IgD-negative memory B cell (primary cell): ENCODE measurements around the gene ALOX15. TPM values are rescaled to one million over a fixed set of nuclear protein-coding genes. Genes with fewer than 3 reads are reported as not detected.
"Not testable (repeated sequence)": the region's sequence is repeated elsewhere in the genome, so short reads cannot be mapped to it uniquely, and the experiment has no call there.

Experiments
- H3K27ac Mint-ChIP-seq, 3 donors: one replicate each; pipeline ENCODE4 v1.8.0; 2020 to 2022; ENCODE audit warnings: mild to moderate bottlenecking in 3 of 3, mixed read lengths in 3 of 3, moderate library complexity in 1 of 3
- H3K27me3 Mint-ChIP-seq: one replicate; pipeline ENCODE4 v1.8.0; 2021; ENCODE audit warnings: mixed read lengths
- H3K36me3 Mint-ChIP-seq: one replicate; pipeline ENCODE4 v1.8.0; 2020; ENCODE audit warnings: mild to moderate bottlenecking, mixed read lengths
- H3K4me1 Mint-ChIP-seq, 3 donors: one replicate each; pipeline ENCODE4 v1.8.0; 2020 to 2022; ENCODE audit warnings: mixed read lengths in 3 of 3, mild to moderate bottlenecking in 1 of 3
- H3K4me3 Mint-ChIP-seq, 4 donors: one replicate each; pipeline ENCODE4 v1.8.0; 2020 to 2022; ENCODE audit warnings: mild to moderate bottlenecking in 4 of 4, mixed read lengths in 4 of 4, moderate library complexity in 3 of 4
- H3K9me3 Mint-ChIP-seq, 3 donors: one replicate each; pipeline ENCODE4 v1.8.0; 2020 to 2021; ENCODE audit warnings: mixed read lengths in 3 of 3, mild to moderate bottlenecking in 1 of 3
- polyA plus RNA-seq: library from polyadenylated mRNA; unstranded; fragments of 300-500 nt; fragmentation: Illumina TruSeq; gene quantifications from one replicate; pipeline ENCODE4 v1.2.3, GENCODE V29; 2021

Gene ALOX15
- polyA plus RNA-seq, 1 donor from 2014 or later, result 0.41 TPM

DNA sequence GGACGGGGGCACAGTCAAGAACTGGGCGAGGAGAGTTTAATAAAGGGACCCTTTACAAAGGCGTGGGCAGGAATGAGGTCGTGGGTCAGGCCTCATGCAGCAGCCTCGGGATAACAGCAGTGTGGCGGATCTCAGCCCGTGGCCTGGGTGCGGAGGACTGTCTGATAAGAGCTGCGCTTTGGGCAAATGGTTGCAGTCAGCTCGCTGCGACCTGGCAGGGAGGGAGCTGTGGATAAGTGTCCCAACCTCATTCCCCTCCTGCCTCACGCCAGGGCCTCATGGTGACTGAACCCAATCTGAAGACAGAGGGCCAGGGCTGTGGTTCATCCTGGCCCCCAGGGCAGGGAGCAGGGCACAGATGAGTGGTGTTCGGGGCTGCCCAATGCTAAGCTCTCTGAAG is 43.5 kb downstream of the ALOX15 start:
- Mint-ChIP-seq H3K9me3 (no peaks in the 10 kb centered on the region), H3K27ac (no peak overlapping the region), H3K27me3 (peaks cover 3% of the 10 kb centered on the region), H3K36me3 (no peaks in the 10 kb centered on the region), H3K4me3 (no peak overlapping the region), H3K4me1 (peaks cover 0 to 2% (median 0%) of the 10 kb centered on the region in 3 donors)

DNA sequence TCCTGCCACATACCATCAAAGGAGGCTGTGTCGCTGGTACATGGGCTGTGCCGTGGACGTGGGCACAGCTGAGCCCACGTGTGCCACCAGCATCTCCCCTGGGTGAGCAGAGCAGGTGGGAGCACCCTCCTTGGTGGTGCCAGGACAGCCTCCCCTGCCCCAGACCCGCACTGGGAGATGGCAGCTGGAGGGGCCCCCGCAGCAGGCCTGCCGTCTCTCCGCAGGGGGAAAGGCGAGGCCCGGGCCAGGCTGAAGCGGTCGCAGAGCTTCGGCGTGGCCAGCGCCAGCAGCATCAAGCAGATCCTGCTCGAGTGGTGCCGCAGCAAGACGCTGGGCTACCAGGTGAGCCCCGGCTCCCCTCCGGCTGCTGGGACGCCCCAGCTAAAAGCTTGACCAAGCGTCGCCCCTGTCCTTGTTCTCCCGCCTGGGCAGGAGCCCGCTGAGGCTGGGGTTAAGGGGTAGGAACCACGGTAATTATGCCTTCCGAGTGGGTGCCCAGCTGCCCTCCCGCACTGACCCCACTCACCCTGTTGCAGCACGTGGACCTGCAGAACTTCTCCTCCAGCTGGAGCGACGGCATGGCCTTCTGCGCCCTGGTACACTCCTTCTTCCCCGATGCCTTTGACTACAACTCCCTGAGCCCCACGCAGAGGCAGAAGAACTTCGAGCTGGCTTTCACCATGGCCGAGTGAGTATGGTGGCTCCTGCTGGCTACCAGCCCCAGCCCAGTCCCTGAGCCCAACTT is 44.7 kb downstream of the ALOX15 start:
- no peaks in the 10 kb centered on the region for H3K36me3 Mint-ChIP-seq
- H3K9me3 Mint-ChIP-seq, result no peaks in the 10 kb centered on the region
- peak overlapping the region in 2 of 4 donors; percentile 11 to 47 for H3K4me3 Mint-ChIP-seq
- peaks cover 8% of the 10 kb centered on the region for H3K27me3 Mint-ChIP-seq
- no peak overlapping the region for H3K27ac Mint-ChIP-seq
- H3K4me1 Mint-ChIP-seq, result peaks cover 0 to 2% (median 0%) of the 10 kb centered on the region in 3 donors

DNA sequence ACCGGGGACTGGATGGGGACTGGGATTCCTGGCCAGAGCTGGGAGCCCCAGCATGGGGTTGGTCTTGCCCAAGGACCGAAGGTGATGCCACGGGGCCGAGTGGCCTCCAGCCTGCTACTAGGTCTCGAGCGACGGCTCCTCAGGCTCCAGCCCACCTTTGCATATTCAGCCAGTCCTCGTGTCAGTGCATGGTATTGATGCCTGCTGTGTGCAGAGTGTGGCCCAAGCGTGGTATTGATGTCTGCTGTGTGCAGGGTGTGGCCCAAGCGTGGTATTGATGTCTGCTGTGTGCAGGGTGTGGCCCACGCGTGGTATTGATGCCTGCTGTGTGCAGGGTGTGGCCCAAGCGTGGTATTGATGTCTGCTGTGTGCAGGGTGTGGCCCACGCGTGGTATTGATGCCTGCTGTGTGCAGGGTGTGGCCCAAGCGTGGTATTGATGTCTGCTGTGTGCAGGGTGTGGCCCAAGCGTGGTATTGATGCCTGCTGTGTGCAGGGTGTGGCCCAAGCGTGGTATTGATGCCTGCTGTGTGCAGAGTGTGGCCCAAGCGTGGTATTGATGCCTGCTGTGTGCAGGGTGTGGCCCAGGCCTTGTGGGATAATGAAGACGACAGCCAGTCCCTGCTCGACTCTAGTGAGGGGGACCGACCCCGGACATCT is 45.7 kb downstream of the ALOX15 start:
- H3K4me1 Mint-ChIP-seq, H3K36me3 Mint-ChIP-seq, H3K4me3 Mint-ChIP-seq, H3K9me3 Mint-ChIP-seq, H3K27me3 Mint-ChIP-seq, H3K27ac Mint-ChIP-seq: not testable (repeated sequence)

DNA sequence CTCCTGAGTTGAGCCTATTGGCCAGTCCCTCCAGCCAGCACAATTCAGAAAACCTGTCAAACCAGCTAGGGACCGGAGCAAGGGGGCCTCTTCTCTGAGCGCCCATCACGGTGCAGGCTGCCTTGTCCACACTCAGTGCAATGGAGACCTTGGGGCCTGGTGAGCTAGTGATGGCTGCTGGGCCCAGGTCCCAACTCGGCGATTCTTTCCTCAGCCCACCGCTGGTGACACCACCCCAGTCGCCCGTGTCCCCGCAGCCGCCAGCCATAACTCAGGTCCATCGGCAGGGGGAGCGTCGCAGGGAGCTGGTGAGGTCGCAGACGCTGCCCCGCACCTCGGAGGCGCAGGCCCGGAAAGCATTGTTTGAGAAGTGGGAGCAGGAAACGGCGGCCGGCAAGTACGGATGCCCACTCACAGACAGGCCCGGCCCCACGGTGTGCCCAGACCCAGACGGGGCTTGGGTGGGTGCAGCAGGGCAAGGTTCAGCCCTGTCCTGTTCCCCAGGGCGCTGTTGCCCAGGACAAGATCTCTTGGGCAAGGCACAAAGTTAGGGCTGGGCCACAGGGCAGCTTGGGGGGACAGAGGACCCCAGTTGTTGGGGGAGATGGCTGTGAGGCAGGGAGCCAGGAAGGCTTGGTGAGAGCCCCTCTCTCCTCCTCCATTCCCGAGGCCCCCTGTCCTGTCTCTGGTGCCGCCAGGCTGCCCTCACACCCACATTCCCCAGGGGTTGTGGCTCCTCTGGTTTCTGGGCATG is 46.4 kb downstream of the ALOX15 start:
- Mint-ChIP-seq H3K27me3 (peaks cover 13% of the 10 kb centered on the region), H3K4me1 (peaks cover 0 to 2% (median 0%) of the 10 kb centered on the region in 3 donors), H3K36me3 (no peaks in the 10 kb centered on the region), H3K9me3 (no peaks in the 10 kb centered on the region), H3K27ac (no peak overlapping the region), H3K4me3 (no peak overlapping the region)

DNA sequence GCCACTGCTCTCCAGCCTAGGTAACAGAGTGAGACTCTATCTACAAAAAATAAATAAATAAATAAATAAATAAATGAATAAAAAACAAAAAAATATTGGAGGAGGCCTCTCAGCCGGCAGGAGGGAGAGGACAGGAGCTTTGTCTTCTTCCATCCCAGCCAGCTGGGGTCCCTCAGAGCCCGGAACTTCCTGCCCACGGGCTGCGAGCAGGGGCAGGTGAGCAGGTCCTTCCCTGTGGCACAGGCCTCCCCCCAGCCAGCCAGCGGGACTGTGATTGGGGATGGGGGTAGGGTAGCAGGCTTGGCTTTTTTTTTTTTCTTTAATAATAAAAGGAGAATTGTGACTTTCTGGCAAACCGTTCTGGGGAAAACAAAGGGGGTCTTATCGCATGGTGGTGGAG is 47.1 kb downstream of the ALOX15 start:
- Mint-ChIP-seq H3K4me3 (no peak overlapping the region), H3K9me3 (no peaks in the 10 kb centered on the region), H3K36me3 (no peaks in the 10 kb centered on the region), H3K27ac (no peak overlapping the region), H3K27me3 (peaks cover 15% of the 10 kb centered on the region), H3K4me1 (peaks cover 0 to 2% (median 0%) of the 10 kb centered on the region in 3 donors)

DNA sequence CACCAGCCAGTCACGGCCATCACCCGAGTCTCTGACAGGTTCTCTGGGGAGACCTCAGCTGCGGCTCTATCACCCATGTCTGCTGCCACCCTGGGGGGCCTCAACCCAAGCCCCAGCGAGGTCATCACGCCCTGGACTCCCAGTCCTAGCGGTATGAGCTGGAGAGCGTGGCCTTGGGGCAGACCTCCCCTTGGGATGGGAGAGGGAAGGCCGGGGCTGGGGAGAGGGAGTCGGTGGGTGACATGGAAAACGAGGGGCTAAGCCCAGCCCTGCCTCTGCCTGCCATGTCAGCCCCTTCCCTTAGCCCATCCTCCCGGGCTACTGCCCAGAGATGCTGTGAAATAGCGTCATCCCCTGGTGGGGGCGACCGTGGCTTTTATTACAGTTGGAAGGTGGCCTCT is 48.5 kb downstream of the ALOX15 start:
- H3K4me1 Mint-ChIP-seq, result peaks cover 0 to 2% (median 0%) of the 10 kb centered on the region in 3 donors
- no peak overlapping the region for H3K27ac Mint-ChIP-seq
- H3K36me3 Mint-ChIP-seq, result no peaks in the 10 kb centered on the region
- no peak overlapping the region for H3K4me3 Mint-ChIP-seq
- no peaks in the 10 kb centered on the region for H3K9me3 Mint-ChIP-seq
- H3K27me3 Mint-ChIP-seq, result peaks cover 15% of the 10 kb centered on the region

- Mint-ChIP-seq H3K27me3 (peaks cover 15% of the 10 kb centered on the region), H3K4me3 (no peak overlapping the region), H3K27ac (no peak overlapping the region), H3K9me3 (no peaks in the 10 kb centered on the region), H3K4me1 (peaks cover 0 to 2% (median 0%) of the 10 kb centered on the region in 3 donors), H3K36me3 (no peaks in the 10 kb centered on the region)
These were observed 49.1 kb downstream of the ALOX15 start for GRCh38 chr17:4592240-4593005.

GRCh38 chr17:4591529-4591928 is 49.9 kb downstream of the ALOX15 start:
- no peaks in the 10 kb centered on the region for H3K9me3 Mint-ChIP-seq
- H3K4me1 Mint-ChIP-seq, result peaks cover 0 to 2% (median 0%) of the 10 kb centered on the region in 3 donors
- H3K27ac Mint-ChIP-seq, result no peak overlapping the region
- peaks cover 15% of the 10 kb centered on the region for H3K27me3 Mint-ChIP-seq
- H3K4me3 Mint-ChIP-seq, result no peak overlapping the region
- H3K36me3 Mint-ChIP-seq, result no peaks in the 10 kb centered on the region

- Mint-ChIP-seq H3K4me1 (peaks cover 0 to 2% (median 0%) of the 10 kb centered on the region in 3 donors), H3K27ac (no peak overlapping the region), H3K36me3 (no peaks in the 10 kb centered on the region)
These were observed 50.5 kb downstream of the ALOX15 start for GRCh38 chr17:4590981-4591453.

DNA sequence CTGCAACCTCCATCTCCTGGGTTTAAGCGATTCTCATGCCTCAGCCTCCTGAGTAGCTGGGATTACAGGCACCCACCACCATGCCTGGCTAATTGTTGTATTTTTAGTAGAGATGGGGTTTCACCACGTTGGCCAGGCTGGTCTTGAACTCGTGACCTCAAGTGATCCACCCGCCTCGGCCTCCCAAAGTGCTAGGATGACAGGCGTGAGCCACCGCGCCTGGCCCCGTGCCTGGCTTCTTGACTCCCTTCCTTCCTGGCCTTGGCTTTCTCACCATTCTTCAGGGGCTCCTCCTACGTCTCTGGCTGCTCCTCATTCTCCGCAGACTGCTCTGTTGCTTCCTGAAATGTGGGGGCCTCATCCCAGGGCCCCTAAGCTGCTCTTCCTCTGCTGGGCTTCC is 51.4 kb downstream of the ALOX15 start:
- not testable (repeated sequence) for H3K4me3 Mint-ChIP-seq, H3K4me1 Mint-ChIP-seq, H3K36me3 Mint-ChIP-seq, H3K9me3 Mint-ChIP-seq, H3K27ac Mint-ChIP-seq
- H3K27me3 Mint-ChIP-seq, result peaks cover 20% of the 10 kb centered on the region

More at GRCh38 chr17:4590981-4591453, 50.5 kb downstream of the ALOX15 start:
- Mint-ChIP-seq H3K9me3 (no peaks in the 10 kb centered on the region), H3K4me3 (no peak overlapping the region), H3K27me3 (peaks cover 12% of the 10 kb centered on the region)

DNA sequence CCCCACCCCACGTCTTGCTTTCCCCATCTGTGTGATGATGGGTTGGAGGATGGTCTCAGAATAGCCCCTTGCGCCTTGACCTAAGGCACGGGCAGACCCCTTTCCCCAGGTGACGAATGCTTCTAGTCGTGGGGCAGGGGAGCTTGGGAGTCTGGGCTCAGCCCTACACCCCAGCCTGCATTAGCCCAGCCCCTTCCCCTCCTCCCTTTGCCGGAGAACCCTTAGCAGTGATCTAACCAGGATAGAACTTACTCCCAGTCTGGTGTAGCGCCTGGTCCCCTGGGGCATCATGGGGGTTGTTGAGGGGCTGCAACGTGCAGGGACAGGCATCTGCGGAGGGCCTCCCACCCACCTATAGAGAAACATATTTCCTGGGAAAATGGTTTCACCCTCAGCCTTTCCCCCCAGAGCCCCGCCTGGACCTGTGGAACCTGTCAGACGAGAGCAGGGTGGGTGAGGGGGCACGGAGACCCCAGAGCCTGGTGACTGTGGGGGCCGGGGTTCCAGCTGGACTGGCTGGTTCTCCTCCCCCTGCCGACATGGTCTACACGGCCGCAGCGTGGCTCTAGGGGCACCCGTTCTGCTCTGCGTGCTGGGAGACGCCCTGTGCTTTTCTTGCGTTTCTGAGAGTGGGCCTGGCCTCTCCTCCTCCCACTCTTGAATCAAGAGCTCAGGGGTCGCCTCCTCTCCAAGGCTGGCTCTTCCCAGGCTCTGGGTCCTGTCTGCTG is 52.4 kb downstream of the ALOX15 start:
- Mint-ChIP-seq H3K36me3 (no peaks in the 10 kb centered on the region), H3K4me1 (peaks cover 0 to 3% (median 0%) of the 10 kb centered on the region in 3 donors), H3K27me3 (peaks cover 21% of the 10 kb centered on the region), H3K4me3 (no peak overlapping the region), H3K9me3 (no peaks in the 10 kb centered on the region), H3K27ac (no peak overlapping the region)

DNA sequence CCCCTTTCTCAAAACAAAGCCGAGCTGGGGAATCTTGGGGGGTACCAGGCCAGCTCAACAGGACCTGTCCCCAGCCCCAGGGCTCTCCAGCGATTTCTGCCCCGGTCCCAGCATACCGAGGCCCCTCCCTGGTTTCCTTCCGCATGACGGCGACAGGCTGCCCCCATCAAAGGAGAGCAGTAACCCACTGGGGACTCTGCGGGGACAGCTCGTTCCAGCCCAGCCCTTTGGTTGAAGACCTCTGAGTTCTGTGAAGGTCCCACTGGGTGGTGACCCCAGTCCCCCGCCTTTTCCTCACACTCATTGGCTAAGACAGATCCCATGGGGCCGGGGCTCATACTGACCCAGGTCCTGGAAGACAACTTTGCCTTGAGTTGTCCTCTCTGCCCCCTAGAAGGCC is 53.1 kb downstream of the ALOX15 start:
- Mint-ChIP-seq H3K4me3 (no peak overlapping the region), H3K9me3 (no peaks in the 10 kb centered on the region), H3K27ac (no peak overlapping the region), H3K27me3 (peaks cover 26% of the 10 kb centered on the region), H3K4me1 (peaks cover 0 to 3% (median 3%) of the 10 kb centered on the region in 3 donors), H3K36me3 (peaks cover 2% of the 10 kb centered on the region)

DNA sequence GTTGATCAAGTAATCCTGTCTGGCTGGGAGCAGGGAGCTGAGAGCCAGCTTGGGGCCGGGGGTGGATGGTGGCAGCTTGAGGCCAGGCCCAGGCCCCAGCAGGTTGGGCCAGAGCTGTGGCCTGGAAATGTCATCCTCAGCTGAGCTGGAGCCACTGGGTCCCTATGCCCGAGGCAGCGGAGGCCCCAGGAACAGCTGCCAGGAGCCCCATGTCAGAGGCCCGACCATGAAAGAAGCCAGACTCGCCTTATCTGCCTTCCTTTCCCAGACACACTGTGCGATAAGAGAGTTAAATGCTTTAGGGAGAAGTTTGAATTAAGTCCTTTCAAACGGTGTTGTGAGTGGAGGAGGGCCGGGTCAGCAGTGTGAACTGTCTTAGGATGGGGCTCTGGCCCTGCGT is 53.7 kb downstream of the ALOX15 start:
- H3K4me1 Mint-ChIP-seq, result peaks cover 0 to 3% (median 3%) of the 10 kb centered on the region in 3 donors
- H3K27ac Mint-ChIP-seq, result no peak overlapping the region
- H3K36me3 Mint-ChIP-seq, result peaks cover 2% of the 10 kb centered on the region
- H3K4me3 Mint-ChIP-seq, result no peak overlapping the region
- H3K9me3 Mint-ChIP-seq, result no peaks in the 10 kb centered on the region
- peaks cover 31% of the 10 kb centered on the region for H3K27me3 Mint-ChIP-seq

DNA sequence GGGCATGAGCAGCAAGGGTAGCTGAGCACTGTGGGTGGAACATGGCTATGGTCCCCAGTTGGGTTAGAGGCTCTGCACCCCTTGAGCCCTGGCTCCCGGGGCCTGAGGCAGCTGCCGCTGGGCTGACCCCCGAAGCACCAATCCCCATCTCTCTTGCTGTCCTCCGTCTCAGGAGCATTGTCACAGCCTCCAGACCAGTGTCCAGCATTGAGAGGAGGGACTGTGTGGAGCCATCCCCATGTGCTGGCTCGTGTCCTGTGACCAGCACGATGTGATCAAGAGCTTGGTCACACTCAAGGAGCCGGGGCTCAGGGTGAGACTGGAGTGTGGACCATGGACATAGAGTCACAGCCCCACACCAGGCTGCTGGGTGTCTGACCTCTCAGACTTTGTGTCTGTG is 54.3 kb downstream of the ALOX15 start:
- Mint-ChIP-seq H3K4me3 (no peak overlapping the region), H3K9me3 (no peaks in the 10 kb centered on the region), H3K4me1 (peaks cover 0 to 3% (median 3%) of the 10 kb centered on the region in 3 donors), H3K36me3 (peaks cover 2% of the 10 kb centered on the region), H3K27ac (no peak overlapping the region), H3K27me3 (peaks cover 30% of the 10 kb centered on the region)
